Lower leg skin (tissue), 3 donors: ENCODE results near the gene NOSIP.

ENCODE experiments used
- POLR2A ChIP-seq, 2 donors: fragments of 450-650 bp; IDR thresholded peaks; one replicate each; pipeline ENCODE4 v1.6.1; 2016 to 2017; ENCODE audit warnings: antibody characterized with exemption in 2 of 2, mild to moderate bottlenecking in 1 of 2, moderate library complexity in 1 of 2
- TF ChIP-seq, protein P1 (sequence below), 3 donors: fragments of 450-650 bp; IDR thresholded peaks; one replicate each; pipeline ENCODE4 v1.5.1; 2016; ENCODE audit warnings: antibody characterized with exemption in 3 of 3, mild to moderate bottlenecking in 3 of 3, moderate library complexity in 2 of 3

DNA sequence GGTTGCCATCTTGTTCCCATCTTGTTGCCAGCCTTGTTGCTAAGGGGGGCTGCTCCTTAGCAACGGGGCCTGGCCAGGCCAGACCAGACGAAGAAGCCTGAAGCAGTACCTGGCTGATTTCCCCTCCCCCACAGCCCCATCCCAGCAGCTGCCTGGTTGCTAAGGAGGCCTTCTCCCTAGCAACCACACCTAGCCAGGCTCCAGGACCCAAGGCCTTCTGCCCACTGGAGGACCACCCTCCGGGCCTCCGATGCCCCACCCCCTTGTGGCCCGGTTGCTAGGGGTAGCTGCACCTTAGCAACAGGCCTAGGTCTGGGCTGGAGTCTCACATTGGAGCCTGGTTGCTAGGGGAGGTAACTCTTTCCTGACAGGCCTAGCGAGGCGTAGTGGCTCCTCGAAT, 4.7 kb upstream of the NOSIP start:
- no peak for TF ChIP-seq POLR2A (IDR thresholded peaks at IDR 0.05)
- TF ChIP-seq, protein P1, sequence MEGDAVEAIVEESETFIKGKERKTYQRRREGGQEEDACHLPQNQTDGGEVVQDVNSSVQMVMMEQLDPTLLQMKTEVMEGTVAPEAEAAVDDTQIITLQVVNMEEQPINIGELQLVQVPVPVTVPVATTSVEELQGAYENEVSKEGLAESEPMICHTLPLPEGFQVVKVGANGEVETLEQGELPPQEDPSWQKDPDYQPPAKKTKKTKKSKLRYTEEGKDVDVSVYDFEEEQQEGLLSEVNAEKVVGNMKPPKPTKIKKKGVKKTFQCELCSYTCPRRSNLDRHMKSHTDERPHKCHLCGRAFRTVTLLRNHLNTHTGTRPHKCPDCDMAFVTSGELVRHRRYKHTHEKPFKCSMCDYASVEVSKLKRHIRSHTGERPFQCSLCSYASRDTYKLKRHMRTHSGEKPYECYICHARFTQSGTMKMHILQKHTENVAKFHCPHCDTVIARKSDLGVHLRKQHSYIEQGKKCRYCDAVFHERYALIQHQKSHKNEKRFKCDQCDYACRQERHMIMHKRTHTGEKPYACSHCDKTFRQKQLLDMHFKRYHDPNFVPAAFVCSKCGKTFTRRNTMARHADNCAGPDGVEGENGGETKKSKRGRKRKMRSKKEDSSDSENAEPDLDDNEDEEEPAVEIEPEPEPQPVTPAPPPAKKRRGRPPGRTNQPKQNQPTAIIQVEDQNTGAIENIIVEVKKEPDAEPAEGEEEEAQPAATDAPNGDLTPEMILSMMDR (IDR thresholded peaks at IDR 0.05) = no peak
